Measurements from ENCODE around the gene SLC7A4.
"Not testable (repeated sequence)": the region's sequence is repeated elsewhere in the genome, so short reads cannot be mapped to it uniquely, and the experiment has no call there.

Gene SLC7A4

GRCh38 chr22:21042978-21043859 is 10.9 kb upstream of the SLC7A4 start:
- DNase-seq = no peak

DNA sequence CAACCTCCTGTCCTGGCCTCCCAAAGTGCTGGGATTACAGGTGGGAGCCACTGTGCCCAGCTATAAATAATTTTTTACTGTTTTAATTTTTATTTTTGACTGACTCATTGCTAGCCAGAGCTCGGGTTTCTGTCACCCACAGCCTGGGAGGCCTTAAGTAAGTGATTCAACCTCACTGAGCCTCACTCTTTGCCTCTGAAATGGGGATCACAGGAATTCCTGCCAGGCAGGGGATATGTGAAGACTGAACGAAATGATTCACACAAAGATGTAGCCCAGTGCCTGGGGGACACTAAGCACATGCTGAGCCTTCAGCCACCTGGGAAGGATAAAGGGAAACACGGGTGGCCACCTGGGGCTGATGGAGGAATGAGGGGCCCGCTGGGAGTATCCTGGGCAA is 9.6 kb upstream of the SLC7A4 start:
- no peak for DNase-seq

DNA sequence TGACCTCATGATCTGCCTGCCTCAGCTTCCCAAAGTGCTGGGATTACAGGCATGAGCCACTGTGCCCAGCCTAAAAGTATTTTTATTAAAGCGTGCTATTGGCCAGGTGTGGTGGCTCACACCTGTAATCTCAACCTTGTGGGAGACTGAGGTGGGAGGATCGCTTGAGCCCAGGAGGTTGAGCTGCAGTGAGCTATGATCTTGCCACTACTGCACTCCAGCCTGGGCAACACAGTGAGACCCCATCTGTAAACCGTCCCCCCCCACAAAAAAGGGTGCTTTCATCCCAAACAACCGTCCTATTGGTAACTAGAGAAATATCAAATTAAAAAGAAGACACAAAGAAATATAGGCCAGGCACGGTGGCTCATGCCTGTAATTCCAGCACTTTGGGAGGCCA is 6.8 kb upstream of the SLC7A4 start:
- not testable (repeated sequence) for DNase-seq

GRCh38 chr22:21038405-21038804 is 6.0 kb upstream of the SLC7A4 start:
- no peak for DNase-seq

- DNase-seq = no peak
Observed at GRCh38 chr22:21034989-21035388, 2.6 kb upstream of the SLC7A4 start.

DNA sequence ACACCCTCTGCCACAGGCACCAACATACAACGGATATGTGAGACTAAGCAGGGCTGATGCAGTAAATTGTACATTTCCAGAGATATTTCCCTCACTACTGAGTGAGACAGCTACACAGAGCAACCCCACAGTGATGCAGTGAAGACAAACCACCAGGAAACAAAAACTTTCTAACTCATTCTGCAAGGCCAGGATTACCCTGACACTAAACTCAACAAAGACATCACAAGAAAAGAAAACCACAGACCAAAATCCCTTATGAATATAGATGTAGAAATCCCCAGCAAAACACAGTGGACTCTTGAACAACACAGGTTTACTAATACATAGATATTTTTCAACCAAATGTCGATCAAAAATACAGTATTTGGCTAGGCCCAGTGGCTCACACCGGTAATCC is 1.5 kb upstream of the SLC7A4 start:
- no peak for DNase-seq

GRCh38 chr22:21032868-21033688 is 717 bp upstream of the SLC7A4 start:
- DNase-seq = no peak

- DNase-seq = no peak
Observed at GRCh38 chr22:21031545-21032036, 770 bp downstream of the SLC7A4 start.

GRCh38 chr22:21030621-21031544 is 1.5 kb downstream of the SLC7A4 start:
- DNase-seq = no peak

- DNase-seq = no peak
Observed at GRCh38 chr22:21030032-21030431, 2.3 kb downstream of the SLC7A4 start.

GRCh38 chr22:21029486-21030025 is 2.8 kb downstream of the SLC7A4 start:
- DNase-seq = no peak

- DNase-seq = no peak
Observed at GRCh38 chr22:21028277-21029251, 3.8 kb downstream of the SLC7A4 start.

DNA sequence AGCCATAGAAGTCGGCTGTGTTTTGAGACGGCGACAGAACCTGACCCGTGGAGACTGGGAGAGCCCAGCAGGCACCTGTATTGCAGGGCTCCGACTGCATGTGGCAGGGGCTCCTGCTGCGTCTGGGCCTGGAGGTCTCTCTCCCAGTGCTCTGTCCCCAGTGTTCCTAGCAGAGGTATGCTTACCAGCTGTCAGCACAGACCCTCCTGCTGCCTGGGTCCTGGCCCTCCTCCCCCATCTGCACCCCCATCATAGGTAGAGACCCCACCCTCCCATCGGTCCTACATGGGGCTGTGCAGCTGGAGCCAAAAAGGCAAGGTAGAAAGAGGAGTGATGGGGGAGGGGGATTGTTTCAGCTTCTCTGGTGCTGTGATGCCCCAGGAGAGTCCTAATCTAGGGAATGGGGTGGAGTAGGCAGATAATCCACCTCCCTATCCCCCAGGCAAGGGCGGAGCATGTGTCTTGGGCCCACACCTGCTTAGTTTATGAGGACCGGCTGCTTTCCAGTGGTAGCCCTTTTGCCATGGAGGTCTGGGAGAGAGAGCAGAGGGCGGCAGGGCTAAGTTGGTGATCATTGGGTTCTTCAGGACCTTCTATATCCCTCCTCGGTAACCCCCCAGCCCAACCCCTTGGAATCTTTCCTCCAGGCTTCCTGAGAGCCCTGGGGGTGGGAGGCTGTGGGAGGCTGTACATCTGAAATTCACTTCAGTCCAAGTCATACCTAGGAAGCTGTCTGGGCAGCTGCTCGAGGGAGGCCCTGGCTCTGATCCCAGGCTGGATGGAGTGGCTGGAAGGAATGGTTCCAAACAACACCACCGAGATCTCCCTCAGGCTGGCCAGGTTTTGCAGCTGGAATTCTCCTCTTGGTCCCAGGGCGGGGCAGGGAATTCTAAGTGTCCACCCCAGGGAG is 5.3 kb downstream of the SLC7A4 start:
- DNase-seq = no peak

DNA sequence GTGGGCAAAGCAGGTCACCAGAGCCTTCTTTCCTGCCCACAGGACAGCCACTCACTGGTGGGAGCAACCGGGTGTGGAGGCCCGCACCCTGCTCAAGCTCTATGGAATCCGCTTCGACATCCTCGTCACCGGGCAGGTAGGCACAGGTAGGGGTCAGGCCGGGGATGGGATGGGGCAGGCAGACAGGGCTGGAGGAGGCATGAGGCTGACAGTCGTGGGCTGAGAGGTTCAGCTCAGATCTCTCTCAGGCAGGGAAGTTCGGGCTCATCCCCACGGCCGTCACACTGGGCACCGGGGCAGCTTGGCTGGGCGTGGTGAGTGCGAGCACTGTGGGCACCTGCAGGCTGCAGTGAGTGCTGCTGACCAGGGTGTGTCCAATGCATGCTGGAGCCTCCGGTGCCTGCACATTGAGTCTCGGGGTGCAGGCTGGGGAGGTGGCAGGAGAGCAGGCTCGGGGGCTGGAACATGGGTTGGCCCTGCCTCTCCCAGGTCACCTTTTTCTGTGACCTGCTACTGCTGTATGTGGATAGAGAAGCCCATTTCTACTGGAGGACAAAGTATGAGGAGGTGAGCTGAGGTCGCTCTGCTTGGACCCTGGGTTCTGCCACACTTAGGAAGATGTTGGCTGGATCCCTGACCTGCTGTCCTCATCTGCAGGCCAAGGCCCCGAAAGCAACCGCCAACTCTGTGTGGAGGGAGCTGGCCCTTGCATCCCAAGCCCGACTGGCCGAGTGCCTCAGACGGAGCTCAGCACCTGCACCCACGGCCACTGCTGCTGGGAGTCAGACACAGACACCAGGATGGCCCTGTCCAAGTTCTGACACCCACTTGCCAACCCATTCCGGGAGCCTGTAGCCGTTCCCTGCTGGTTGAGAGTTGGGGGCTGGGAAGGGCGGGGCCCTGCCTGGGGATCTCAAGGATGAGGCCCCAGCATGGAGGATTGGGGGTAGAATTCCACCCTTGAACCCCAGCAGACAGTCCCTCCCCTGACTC is 6.3 kb downstream of the SLC7A4 start:
- no peak for DNase-seq

DNA sequence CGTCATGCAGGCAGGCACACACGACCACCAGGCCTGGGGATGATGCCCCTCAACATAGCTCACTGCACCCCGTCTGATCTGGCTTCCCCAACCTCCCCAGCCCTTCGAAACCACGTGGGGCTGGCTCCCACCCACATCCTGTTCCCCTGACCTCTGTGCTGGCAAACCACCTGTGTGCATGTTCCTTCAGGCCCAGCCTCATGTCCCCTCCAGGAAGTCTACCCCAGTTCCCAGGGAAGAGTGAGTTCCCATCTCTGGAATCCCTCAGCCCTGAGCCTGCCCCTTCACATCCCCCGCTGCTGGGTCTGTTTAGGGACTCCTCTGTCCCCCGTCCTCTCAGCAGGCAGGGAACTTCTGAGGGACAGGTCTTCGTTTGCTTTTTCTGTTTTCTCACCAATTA is 7.1 kb downstream of the SLC7A4 start:
- peak in 1 of 4 experiments; percentile 6 for DNase-seq

DNA sequence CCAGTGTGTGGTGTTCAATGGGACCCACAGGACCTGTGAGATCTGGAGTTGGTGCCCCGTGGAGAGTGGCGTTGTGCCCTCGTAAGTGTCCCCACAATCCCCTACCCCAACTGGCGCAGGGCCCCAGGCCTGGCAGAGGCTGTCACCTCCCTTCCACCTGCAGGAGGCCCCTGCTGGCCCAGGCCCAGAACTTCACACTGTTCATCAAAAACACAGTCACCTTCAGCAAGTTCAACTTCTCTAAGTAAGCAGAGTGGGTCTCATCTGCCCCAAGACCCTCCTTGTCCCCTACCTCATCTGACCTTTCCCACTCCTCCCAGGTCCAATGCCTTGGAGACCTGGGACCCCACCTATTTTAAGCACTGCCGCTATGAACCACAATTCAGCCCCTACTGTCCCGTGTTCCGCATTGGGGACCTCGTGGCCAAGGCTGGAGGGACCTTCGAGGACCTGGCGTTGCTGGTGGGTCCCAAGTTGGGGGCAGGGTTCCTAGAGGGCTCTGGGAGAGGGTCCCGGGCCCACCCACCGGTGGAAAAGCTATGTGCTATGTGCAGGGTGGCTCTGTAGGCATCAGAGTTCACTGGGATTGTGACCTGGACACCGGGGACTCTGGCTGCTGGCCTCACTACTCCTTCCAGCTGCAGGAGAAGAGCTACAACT is 9.3 kb downstream of the SLC7A4 start:
- DNase-seq = no peak

DNA sequence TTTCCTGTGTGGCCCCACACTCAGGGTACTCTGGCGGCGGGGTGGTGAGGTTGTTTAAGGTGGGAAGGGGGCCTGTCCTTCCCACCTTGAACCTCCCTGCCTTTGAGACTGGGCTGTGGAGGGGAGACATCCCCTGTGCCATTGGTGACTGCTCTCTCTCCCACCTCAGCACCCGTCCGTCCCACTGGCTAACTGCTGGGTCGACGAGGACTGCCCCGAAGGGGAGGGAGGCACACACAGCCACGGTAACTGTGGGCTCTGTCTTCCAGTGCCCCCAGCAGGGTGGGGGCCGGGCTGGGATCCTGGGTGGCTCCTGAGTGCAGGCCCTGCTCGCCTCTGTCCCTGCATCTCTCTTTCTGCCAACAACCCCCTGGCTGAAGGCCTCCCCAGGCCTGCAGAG is 9.9 kb downstream of the SLC7A4 start:
- no peak for DNase-seq

GRCh38 chr22:21020802-21021429 is 11.4 kb downstream of the SLC7A4 start:
- DNase-seq = no peak

Data from activated naive CD4-positive, alpha-beta T cell (primary cell).